ENCODE data around the gene GNG7. TPM values are rescaled to one million over a fixed set of nuclear protein-coding genes. Genes with fewer than 3 reads are reported as not detected.

The GNG7 gene
- total RNA-seq, 1 experiment from 2014 or later, result 7.7 TPM

DNA sequence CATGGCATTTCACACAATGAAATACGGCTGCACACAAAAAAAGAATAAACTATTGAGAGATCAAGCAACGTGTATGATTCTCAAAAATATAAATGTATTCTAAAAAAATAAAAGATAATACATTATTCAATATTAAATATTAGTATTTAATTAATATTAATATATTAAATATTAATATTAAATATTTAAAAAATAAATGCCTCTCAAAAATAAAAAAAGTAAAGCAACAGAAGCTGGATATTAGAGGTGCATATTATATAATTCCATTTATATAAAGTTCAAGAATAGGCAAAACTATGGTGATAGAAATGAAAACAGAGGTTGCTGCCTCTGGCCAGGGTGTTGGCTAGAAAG lies 169.4 kb downstream of the GNG7 start:
- Mint-ChIP-seq H3K4me3 (no peak overlapping the region), H3K9me3 (peaks cover 0 to 4% of the 10 kb centered on the region in 2 experiments; a peak in 1 of 5 replicates), H3K27ac (no peak overlapping the region), H3K36me3 (ENCODE audit: insufficient read depth in 1 of 3, low read depth in 3 of 3) (no peaks in the 10 kb centered on the region), H3K4me1 (peaks cover 4 to 5% of the 10 kb centered on the region in 2 experiments; a peak in 3 of 4 replicates), H3K27me3 (ENCODE audit: low read depth) (no peaks in the 10 kb centered on the region)
- H3K27ac ChIP-seq (ENCODE audit: insufficient read length, low read depth, low read length), result no peak overlapping the region
- no peak overlapping the region for H3T11ph ChIP-seq (ENCODE audit: low read length)
- H3K79me1 ChIP-seq (ENCODE audit: insufficient read depth, low read depth, low read length, poor library complexity, severe bottlenecking), result no peaks in the 10 kb centered on the region
- no peak overlapping the region for H3K56ac ChIP-seq (ENCODE audit: insufficient read length, low read depth, low read length)
- no peak for DNase-seq
- H3K18ac ChIP-seq (ENCODE audit: insufficient read length, low read depth, low read length), result no peak overlapping the region
- H3K9me3 ChIP-seq (ENCODE audit: control insufficient read depth, low read depth, low read length), result no peaks in the 10 kb centered on the region
- H3K14ac ChIP-seq (ENCODE audit: insufficient read depth, low read length), result no peak overlapping the region
- H3K4ac ChIP-seq (ENCODE audit: low read depth, low read length), result no peak overlapping the region
- no peak overlapping the region for H2BK120ac ChIP-seq (ENCODE audit: low read depth, low read length, poor library complexity, severe bottlenecking)
- H3K4me2 ChIP-seq (ENCODE audit: insufficient read depth, insufficient read length, low read length), result no peak overlapping the region
- H4K20me1 ChIP-seq (ENCODE audit: control insufficient read depth, insufficient read depth, insufficient read length), result no peaks in the 10 kb centered on the region
- no peak overlapping the region for H2AK5ac ChIP-seq (ENCODE audit: insufficient read length, low read length)
- H3K27me3 ChIP-seq (ENCODE audit: insufficient read depth, low read length), result no peaks in the 10 kb centered on the region
- no CpG with 5 or more reads among the region's 2 CpGs for WGBS (ENCODE audit: extremely low coverage, insufficient read length, low lambda C conversion rate)
- H2BK15ac ChIP-seq (ENCODE audit: low read depth, low read length), result no peak overlapping the region
- H2BK12ac ChIP-seq (ENCODE audit: insufficient read length, low read depth, low read length), result no peak overlapping the region
- no peak overlapping the region for H2AFZ ChIP-seq (ENCODE audit: low read length)
- H4K5ac ChIP-seq (ENCODE audit: insufficient read length, low read depth, low read length), result no peak overlapping the region
- H3K79me2 ChIP-seq (ENCODE audit: insufficient read depth, low read length), result no peaks in the 10 kb centered on the region
- no peak overlapping the region for H2BK5ac ChIP-seq (ENCODE audit: insufficient read length, low read length)
- no peak overlapping the region for H3K23ac ChIP-seq (ENCODE audit: insufficient read length, low read depth, low read length)
- H2BK20ac ChIP-seq (ENCODE audit: low read depth, low read length, poor library complexity, severe bottlenecking), result no peak overlapping the region
- H4K91ac ChIP-seq (ENCODE audit: insufficient read length, low read depth, low read length), result no peak overlapping the region
- TF ChIP-seq, protein P1, sequence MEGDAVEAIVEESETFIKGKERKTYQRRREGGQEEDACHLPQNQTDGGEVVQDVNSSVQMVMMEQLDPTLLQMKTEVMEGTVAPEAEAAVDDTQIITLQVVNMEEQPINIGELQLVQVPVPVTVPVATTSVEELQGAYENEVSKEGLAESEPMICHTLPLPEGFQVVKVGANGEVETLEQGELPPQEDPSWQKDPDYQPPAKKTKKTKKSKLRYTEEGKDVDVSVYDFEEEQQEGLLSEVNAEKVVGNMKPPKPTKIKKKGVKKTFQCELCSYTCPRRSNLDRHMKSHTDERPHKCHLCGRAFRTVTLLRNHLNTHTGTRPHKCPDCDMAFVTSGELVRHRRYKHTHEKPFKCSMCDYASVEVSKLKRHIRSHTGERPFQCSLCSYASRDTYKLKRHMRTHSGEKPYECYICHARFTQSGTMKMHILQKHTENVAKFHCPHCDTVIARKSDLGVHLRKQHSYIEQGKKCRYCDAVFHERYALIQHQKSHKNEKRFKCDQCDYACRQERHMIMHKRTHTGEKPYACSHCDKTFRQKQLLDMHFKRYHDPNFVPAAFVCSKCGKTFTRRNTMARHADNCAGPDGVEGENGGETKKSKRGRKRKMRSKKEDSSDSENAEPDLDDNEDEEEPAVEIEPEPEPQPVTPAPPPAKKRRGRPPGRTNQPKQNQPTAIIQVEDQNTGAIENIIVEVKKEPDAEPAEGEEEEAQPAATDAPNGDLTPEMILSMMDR (conservative IDR thresholded peaks at IDR 0.05), result no peak
- H3K9ac ChIP-seq (ENCODE audit: extremely low read depth, insufficient read length, low read length), result no peak overlapping the region
- H3K4me1 ChIP-seq (ENCODE audit: insufficient read depth, low read length), result no peaks in the 10 kb centered on the region
- no peaks in the 10 kb centered on the region for H3K23me2 ChIP-seq (ENCODE audit: insufficient read length, low read depth, low read length, poor library complexity, severe bottlenecking)
- no peak overlapping the region for H4K8ac ChIP-seq (replicated peaks; ENCODE audit: insufficient read length, low read depth, low read length)
